Liver (tissue), 9 donors: ENCODE data around the gene DOCK9. TPM values are rescaled to one million over a fixed set of nuclear protein-coding genes. Genes with fewer than 3 reads are reported as not detected.

Experiments used
- DNase-seq: peaks from one replicate; pipeline ENCODE4 v3.0.0-alpha.2; 2017; ENCODE audit warnings: low spot score
- H3K27ac ChIP-seq, 2 donors: one replicate each; pipeline ENCODE4 v1.7.0; 2013; ENCODE audit warnings: inconsistent platforms in 2 of 2, low read length in 2 of 2, control low read depth in 1 of 2, low read depth in 1 of 2, mild to moderate bottlenecking in 1 of 2
- H3K27me3 ChIP-seq, 4 donors: one replicate each; pipeline versions ENCODE4 v1.6.1 to v1.7.0; 2013; ENCODE audit warnings: low read length in 3 of 4, inconsistent platforms in 1 of 4, mild to moderate bottlenecking in 1 of 4, moderate library complexity in 1 of 4; ENCODE audit not compliant: control insufficient read depth in 4 of 4, insufficient read depth in 4 of 4
- H3K36me3 ChIP-seq, 4 donors: one replicate each; pipeline versions ENCODE4 v1.6.1 to v1.7.0; 2013; ENCODE audit warnings: low read length in 3 of 4, mild to moderate bottlenecking in 3 of 4, low read depth in 1 of 4, moderate library complexity in 1 of 4; ENCODE audit not compliant: control insufficient read depth in 4 of 4, insufficient read depth in 3 of 4
- H3K4me1 ChIP-seq, 4 donors: one replicate each; pipeline versions ENCODE4 v1.6.1 to v1.7.0; 2013; ENCODE audit warnings: low read length in 3 of 4, mild to moderate bottlenecking in 3 of 4, moderate library complexity in 1 of 4; ENCODE audit not compliant: control insufficient read depth in 4 of 4, insufficient read depth in 4 of 4
- H3K4me3 ChIP-seq, 3 donors: one replicate each; pipeline versions ENCODE4 v1.6.1 to v1.7.0; 2013; ENCODE audit warnings: low read length in 3 of 3, control low read depth in 1 of 3, low read depth in 1 of 3, mild to moderate bottlenecking in 1 of 3
- H3K9ac ChIP-seq, 2 donors: one replicate each; pipeline ENCODE4 v1.7.0; 2013; ENCODE audit warnings: low read length in 2 of 2, mild to moderate bottlenecking in 2 of 2, moderate library complexity in 2 of 2, control low read depth in 1 of 2, low read depth in 1 of 2
- H3K9me3 ChIP-seq, 4 donors: one replicate each; pipeline versions ENCODE4 v1.6.1 to v1.7.0; 2013; ENCODE audit warnings: low read length in 3 of 4; ENCODE audit not compliant: control insufficient read depth in 4 of 4
- FOXA2 ChIP-seq: IDR thresholded peaks from 2 replicates; pipeline ENCODE4 v1.6.1; 2016; ENCODE audit warnings: antibody characterized with exemption
- GABPA ChIP-seq, 2 donors: IDR thresholded peaks in 1 of 2; conservative IDR thresholded peaks in 1 of 2; 2 replicates each; pipeline ENCODE4 v1.6.1; 2016; ENCODE audit warnings: antibody characterized with exemption in 2 of 2, mild to moderate bottlenecking in 1 of 2, moderate library complexity in 1 of 2
- HNF4A ChIP-seq, 2 donors: conservative IDR thresholded peaks; 2 replicates each; pipeline ENCODE4 v1.6.1; 2016; ENCODE audit warnings: antibody characterized with exemption in 2 of 2, mild to moderate bottlenecking in 2 of 2
- HNF4G ChIP-seq: IDR thresholded peaks from 2 replicates; pipeline ENCODE4 v1.6.1; 2016; ENCODE audit warnings: antibody characterized with exemption
- JUND ChIP-seq, 2 donors: IDR thresholded peaks; 2 replicates each; pipeline ENCODE4 v1.6.1; 2016; ENCODE audit warnings: antibody characterized with exemption in 2 of 2
- NR2F2 ChIP-seq: IDR thresholded peaks from 2 replicates; pipeline ENCODE4 v1.6.1; 2016; ENCODE audit warnings: antibody characterized with exemption
- RAD21 ChIP-seq, 2 donors: IDR thresholded peaks; 2 replicates each; pipeline ENCODE4 v1.6.1; 2016; ENCODE audit warnings: antibody characterized with exemption in 2 of 2, mild to moderate bottlenecking in 2 of 2
- RXRA ChIP-seq, 2 donors: IDR thresholded peaks; 2 replicates each; pipeline ENCODE4 v1.6.1; 2017 to 2018; ENCODE audit warnings: antibody characterized with exemption in 2 of 2, mild to moderate bottlenecking in 1 of 2
- TAF1 ChIP-seq: conservative IDR thresholded peaks from 2 replicates; pipeline ENCODE4 v1.6.1; 2016; ENCODE audit warnings: antibody characterized with exemption, mild to moderate bottlenecking
- YY1 ChIP-seq: IDR thresholded peaks from 2 replicates; pipeline ENCODE4 v1.6.1; 2016; ENCODE audit warnings: antibody characterized with exemption, mild to moderate bottlenecking
- WGBS: extraction: QIAGEN DNeasy Blood & Tissue Kit; methylation state at CpG from one replicate; pipeline ENCODE4 v1.1.7; 2013; 5-methylcytosine and 5-hydroxymethylcytosine counted together
- polyA plus RNA-seq, 2 donors: library from polyadenylated mRNA; stranded (reverse) in 1 of 2; unstranded in 1 of 2; fragments of 200-250 nt in 1 of 2; fragments of >200 nt in 1 of 2; fragmentation: Nextera tagmentation in 1 of 2; extraction: Ambion mirVana in 1 of 2; gene quantifications; one replicate each; pipeline versions ENCODE4 v1.2.1 to v1.2.3, GENCODE V29; 2013 to 2015
- total RNA-seq, 2 donors: library from RNA; depleted of rRNA; stranded (reverse); fragments of >200 nt; gene quantifications; one replicate each; pipeline ENCODE4 v1.2.3, GENCODE V29; 2014
- TF ChIP-seq, protein P1 (sequence below): IDR thresholded peaks from 2 replicates; pipeline ENCODE4 v1.6.1; 2016; ENCODE audit warnings: antibody characterized with exemption
- TF ChIP-seq, protein P2 (sequence below): fragments of 150-350 bp; IDR thresholded peaks from 2 replicates; pipeline ENCODE4 v1.5.1; 2017; ENCODE audit warnings: improper control_type of control experiment, low read depth, low read length; ENCODE audit not compliant: missing input control
- TF ChIP-seq, protein P3 (sequence below): IDR thresholded peaks from 2 replicates; pipeline ENCODE4 v1.6.1; 2016; ENCODE audit warnings: antibody characterized with exemption, mild to moderate bottlenecking
- TF ChIP-seq, protein P4 (sequence below): IDR thresholded peaks from 2 replicates; pipeline ENCODE4 v1.6.1; 2016; ENCODE audit warnings: antibody characterized with exemption
- TF ChIP-seq, protein P5 (sequence below): IDR thresholded peaks from 2 replicates; pipeline ENCODE4 v1.6.1; 2016; ENCODE audit warnings: antibody characterized with exemption
- donor health status: healthy.
- donor health status: healthy.
- donor health status: healthy.
- donor health status: healthy.
- donor health status: healthy.

Gene DOCK9
- total and polyA plus RNA-seq, 4 donors, result 5.4 to 31.3 (median 10.6) TPM

DNA sequence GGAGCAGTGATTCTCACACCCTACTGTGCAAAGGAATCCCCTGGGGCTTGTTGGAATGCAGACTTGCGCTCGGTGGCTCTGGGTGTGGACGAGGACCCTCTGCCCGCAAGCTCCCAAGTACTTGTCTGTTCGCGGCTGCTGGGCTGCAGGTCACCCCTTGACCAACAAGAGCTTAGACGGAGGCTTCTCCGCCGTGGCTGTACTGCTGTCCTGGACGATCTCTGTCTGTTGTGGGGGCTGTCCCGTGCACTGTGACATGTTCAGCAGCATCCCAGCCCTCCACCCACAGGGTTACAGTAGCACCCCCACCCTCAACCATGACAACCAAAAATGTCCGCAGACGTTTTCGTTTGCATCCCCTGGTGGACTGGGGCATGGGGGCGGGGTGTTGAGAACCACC, 202.5 kb downstream of the DOCK9 start:
- TF ChIP-seq, protein P1, sequence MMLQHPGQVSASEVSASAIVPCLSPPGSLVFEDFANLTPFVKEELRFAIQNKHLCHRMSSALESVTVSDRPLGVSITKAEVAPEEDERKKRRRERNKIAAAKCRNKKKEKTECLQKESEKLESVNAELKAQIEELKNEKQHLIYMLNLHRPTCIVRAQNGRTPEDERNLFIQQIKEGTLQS, result no peak
- TF ChIP-seq TAF1 (no peak), GABPA (IDR thresholded peaks at IDR 0.05 in 1 of 2, conservative IDR thresholded peaks at IDR 0.05 in 1 of 2) (no peak)
- TF ChIP-seq, protein P2, sequence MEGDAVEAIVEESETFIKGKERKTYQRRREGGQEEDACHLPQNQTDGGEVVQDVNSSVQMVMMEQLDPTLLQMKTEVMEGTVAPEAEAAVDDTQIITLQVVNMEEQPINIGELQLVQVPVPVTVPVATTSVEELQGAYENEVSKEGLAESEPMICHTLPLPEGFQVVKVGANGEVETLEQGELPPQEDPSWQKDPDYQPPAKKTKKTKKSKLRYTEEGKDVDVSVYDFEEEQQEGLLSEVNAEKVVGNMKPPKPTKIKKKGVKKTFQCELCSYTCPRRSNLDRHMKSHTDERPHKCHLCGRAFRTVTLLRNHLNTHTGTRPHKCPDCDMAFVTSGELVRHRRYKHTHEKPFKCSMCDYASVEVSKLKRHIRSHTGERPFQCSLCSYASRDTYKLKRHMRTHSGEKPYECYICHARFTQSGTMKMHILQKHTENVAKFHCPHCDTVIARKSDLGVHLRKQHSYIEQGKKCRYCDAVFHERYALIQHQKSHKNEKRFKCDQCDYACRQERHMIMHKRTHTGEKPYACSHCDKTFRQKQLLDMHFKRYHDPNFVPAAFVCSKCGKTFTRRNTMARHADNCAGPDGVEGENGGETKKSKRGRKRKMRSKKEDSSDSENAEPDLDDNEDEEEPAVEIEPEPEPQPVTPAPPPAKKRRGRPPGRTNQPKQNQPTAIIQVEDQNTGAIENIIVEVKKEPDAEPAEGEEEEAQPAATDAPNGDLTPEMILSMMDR, result no peak
- WGBS, result 90% methylated on average over 15 of the region's 15 CpGs
- Histone ChIP-seq H3K27ac (no peak overlapping the region), H3K9me3 (no peaks in the 10 kb centered on the region), H3K27me3 (no peaks in the 10 kb centered on the region), H3K36me3 (no peaks in the 10 kb centered on the region), H3K9ac (no peak overlapping the region), H3K4me3 (no peak overlapping the region), H3K4me1 (no peaks in the 10 kb centered on the region)
- no peak for DNase-seq

DNA sequence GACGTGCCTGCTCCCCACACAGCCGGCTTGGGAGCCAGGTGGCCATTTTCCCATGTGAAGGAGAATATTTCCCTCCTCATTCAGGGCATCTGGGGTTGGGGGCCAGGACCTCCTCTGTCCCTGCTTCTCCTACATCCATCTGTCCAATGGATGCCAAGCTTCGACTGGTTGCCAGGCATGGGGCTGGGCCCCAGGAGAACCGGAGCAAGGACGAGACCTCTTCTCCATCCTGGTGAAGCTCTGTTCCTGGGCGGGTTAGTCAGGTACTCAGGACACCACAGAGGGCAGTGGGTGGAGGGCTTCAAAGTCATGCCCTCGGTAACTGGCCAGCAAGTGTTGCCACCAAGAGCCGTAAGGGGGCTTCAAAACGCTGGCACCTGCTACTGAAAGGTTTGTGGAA, 203.1 kb downstream of the DOCK9 start:
- TF ChIP-seq, protein P3, sequence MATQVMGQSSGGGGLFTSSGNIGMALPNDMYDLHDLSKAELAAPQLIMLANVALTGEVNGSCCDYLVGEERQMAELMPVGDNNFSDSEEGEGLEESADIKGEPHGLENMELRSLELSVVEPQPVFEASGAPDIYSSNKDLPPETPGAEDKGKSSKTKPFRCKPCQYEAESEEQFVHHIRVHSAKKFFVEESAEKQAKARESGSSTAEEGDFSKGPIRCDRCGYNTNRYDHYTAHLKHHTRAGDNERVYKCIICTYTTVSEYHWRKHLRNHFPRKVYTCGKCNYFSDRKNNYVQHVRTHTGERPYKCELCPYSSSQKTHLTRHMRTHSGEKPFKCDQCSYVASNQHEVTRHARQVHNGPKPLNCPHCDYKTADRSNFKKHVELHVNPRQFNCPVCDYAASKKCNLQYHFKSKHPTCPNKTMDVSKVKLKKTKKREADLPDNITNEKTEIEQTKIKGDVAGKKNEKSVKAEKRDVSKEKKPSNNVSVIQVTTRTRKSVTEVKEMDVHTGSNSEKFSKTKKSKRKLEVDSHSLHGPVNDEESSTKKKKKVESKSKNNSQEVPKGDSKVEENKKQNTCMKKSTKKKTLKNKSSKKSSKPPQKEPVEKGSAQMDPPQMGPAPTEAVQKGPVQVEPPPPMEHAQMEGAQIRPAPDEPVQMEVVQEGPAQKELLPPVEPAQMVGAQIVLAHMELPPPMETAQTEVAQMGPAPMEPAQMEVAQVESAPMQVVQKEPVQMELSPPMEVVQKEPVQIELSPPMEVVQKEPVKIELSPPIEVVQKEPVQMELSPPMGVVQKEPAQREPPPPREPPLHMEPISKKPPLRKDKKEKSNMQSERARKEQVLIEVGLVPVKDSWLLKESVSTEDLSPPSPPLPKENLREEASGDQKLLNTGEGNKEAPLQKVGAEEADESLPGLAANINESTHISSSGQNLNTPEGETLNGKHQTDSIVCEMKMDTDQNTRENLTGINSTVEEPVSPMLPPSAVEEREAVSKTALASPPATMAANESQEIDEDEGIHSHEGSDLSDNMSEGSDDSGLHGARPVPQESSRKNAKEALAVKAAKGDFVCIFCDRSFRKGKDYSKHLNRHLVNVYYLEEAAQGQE, result no peak
- TF ChIP-seq RXRA (IDR thresholded peaks at IDR 0.05), result no peak
- TF ChIP-seq NR2F2, result no peak
- TF ChIP-seq, protein P4, sequence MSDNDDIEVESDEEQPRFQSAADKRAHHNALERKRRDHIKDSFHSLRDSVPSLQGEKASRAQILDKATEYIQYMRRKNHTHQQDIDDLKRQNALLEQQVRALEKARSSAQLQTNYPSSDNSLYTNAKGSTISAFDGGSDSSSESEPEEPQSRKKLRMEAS, result no peak
- TF ChIP-seq HNF4A (conservative IDR thresholded peaks at IDR 0.05), result no peak
- TF ChIP-seq JUND (IDR thresholded peaks at IDR 0.05), result no peak
- TF ChIP-seq, protein P2, result no peak
- TF ChIP-seq RAD21 (IDR thresholded peaks at IDR 0.05), result no peak
- no peak for TF ChIP-seq FOXA2
- TF ChIP-seq, protein P5, sequence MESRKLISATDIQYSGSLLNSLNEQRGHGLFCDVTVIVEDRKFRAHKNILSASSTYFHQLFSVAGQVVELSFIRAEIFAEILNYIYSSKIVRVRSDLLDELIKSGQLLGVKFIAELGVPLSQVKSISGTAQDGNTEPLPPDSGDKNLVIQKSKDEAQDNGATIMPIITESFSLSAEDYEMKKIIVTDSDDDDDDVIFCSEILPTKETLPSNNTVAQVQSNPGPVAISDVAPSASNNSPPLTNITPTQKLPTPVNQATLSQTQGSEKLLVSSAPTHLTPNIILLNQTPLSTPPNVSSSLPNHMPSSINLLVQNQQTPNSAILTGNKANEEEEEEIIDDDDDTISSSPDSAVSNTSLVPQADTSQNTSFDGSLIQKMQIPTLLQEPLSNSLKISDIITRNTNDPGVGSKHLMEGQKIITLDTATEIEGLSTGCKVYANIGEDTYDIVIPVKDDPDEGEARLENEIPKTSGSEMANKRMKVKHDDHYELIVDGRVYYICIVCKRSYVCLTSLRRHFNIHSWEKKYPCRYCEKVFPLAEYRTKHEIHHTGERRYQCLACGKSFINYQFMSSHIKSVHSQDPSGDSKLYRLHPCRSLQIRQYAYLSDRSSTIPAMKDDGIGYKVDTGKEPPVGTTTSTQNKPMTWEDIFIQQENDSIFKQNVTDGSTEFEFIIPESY, result no peak
- TF ChIP-seq HNF4G, result no peak
- TF ChIP-seq TAF1, result no peak
- no peak for TF ChIP-seq YY1
- Histone ChIP-seq H3K4me1 (no peaks in the 10 kb centered on the region), H3K9me3 (no peaks in the 10 kb centered on the region), H3K27ac (no peak overlapping the region), H3K36me3 (no peaks in the 10 kb centered on the region), H3K4me3 (no peak overlapping the region), H3K9ac (no peak overlapping the region), H3K27me3 (no peaks in the 10 kb centered on the region)
- no peak for DNase-seq
- WGBS, result 95% methylated on average over 9 of the region's 9 CpGs
